Suppressor macrophage (primary cell): ENCODE measurements around the gene SPDYE2.
"Not testable (repeated sequence)": the region's sequence is repeated elsewhere in the genome, so short reads cannot be mapped to it uniquely, and the experiment has no call there.

ENCODE experiments used
- DNase-seq, 4 experiments: peaks; one replicate each; pipeline ENCODE4 v3.0.0-alpha.2; 2020 to 2022

Gene SPDYE2

GRCh38 chr7:102540604-102541003, 10.4 kb upstream of the SPDYE2 start:
- not testable (repeated sequence) for DNase-seq

- DNase-seq = not testable (repeated sequence)
Measured at GRCh38 chr7:102542083-102542482, 8.9 kb upstream of the SPDYE2 start.

- DNase-seq = not testable (repeated sequence)
Measured at GRCh38 chr7:102542771-102543170, 8.3 kb upstream of the SPDYE2 start.

- not testable (repeated sequence) for DNase-seq
Measured at GRCh38 chr7:102543596-102543995, 7.4 kb upstream of the SPDYE2 start, which contains the start of gene UPK3BL2. Gene UPK3BL2, minus strand, starts transcription at chr7:102543696. Its CDS starts 60 bp downstream, at chr7:102543636.

GRCh38 chr7:102544372-102544771, 6.7 kb upstream of the SPDYE2 start:
- DNase-seq = not testable (repeated sequence)

GRCh38 chr7:102545288-102545687, 5.7 kb upstream of the SPDYE2 start:
- DNase-seq = not testable (repeated sequence)

- DNase-seq = not testable (repeated sequence)
Measured at GRCh38 chr7:102546353-102546752, 4.7 kb upstream of the SPDYE2 start.

GRCh38 chr7:102568620-102569019, 17.6 kb downstream of the SPDYE2 start:
- not testable (repeated sequence) for DNase-seq

- peak in 3 of 4 experiments; percentile 94 to 100 (median 96) for DNase-seq
Measured at GRCh38 chr7:102572261-102573239, 21.5 kb downstream of the SPDYE2 start, which contains the start of gene POLR2J3. Gene POLR2J3, minus strand, starts transcription at chr7:102572583. Its CDS starts 62 bp downstream, at chr7:102572521.

- DNase-seq = not testable (repeated sequence)
Measured at GRCh38 chr7:102574607-102575006, 23.6 kb downstream of the SPDYE2 start.

GRCh38 chr7:102576363-102576762, 25.3 kb downstream of the SPDYE2 start:
- DNase-seq = not testable (repeated sequence)

GRCh38 chr7:102577315-102578240, 26.6 kb downstream of the SPDYE2 start:
- DNase-seq = not testable (repeated sequence)

GRCh38 chr7:102578486-102578885, 27.5 kb downstream of the SPDYE2 start:
- not testable (repeated sequence) for DNase-seq

- not testable (repeated sequence) for DNase-seq
Measured at GRCh38 chr7:102581722-102582121, 30.7 kb downstream of the SPDYE2 start.

GRCh38 chr7:102583495-102583894, 32.5 kb downstream of the SPDYE2 start:
- not testable (repeated sequence) for DNase-seq

- DNase-seq = not testable (repeated sequence)
Measured at GRCh38 chr7:102589857-102590256, 38.8 kb downstream of the SPDYE2 start.

GRCh38 chr7:102592477-102593019, 41.5 kb downstream of the SPDYE2 start:
- DNase-seq = not testable (repeated sequence)

- DNase-seq = not testable (repeated sequence)
Measured at GRCh38 chr7:102593637-102594334, 42.8 kb downstream of the SPDYE2 start.

- DNase-seq = not testable (repeated sequence)
Measured at GRCh38 chr7:102596036-102596435, 45.0 kb downstream of the SPDYE2 start.

GRCh38 chr7:102599699-102600098, 48.7 kb downstream of the SPDYE2 start:
- DNase-seq = not testable (repeated sequence)

- DNase-seq = not testable (repeated sequence)
Measured at GRCh38 chr7:102602317-102602716, 51.3 kb downstream of the SPDYE2 start.
